Bronchial epithelial cell (primary cell): ENCODE data around the gene NOL4. TPM values are rescaled to one million over a fixed set of nuclear protein-coding genes. Genes with fewer than 3 reads are reported as not detected.

Source experiments
- DNase-seq: peaks from one replicate; pipeline ENCODE4 v3.0.0-alpha.2; 2010; ENCODE audit warnings: low read depth
- FAIRE-seq: peaks from 2 replicates; lab custom pipeline; 2011; peaks lifted over from hg19 to GRCh38; lab: Jason Lieb, UNC
- H3K27me3 ChIP-seq: 2 replicates; pipeline ENCODE4 v1.5.1; 2011; ENCODE audit warnings: low read length; ENCODE audit not compliant: control insufficient read depth, insufficient read depth
- H3K36me3 ChIP-seq: 2 replicates; pipeline ENCODE4 v1.5.1; 2011; ENCODE audit warnings: low read length; ENCODE audit not compliant: control insufficient read depth, insufficient read depth
- H3K4me3 ChIP-seq: 2 replicates; pipeline ENCODE4 v1.5.1; 2011; ENCODE audit warnings: mild to moderate bottlenecking, low read depth, low read length, control low read depth
- CTCF ChIP-seq: IDR thresholded peaks from 2 replicates; pipeline ENCODE4 v1.5.1; 2011; ENCODE audit warnings: mild to moderate bottlenecking, moderate library complexity, low read length, control low read depth, inconsistent platforms; ENCODE audit not compliant: insufficient read depth, severe bottlenecking
- total RNA-seq: library from RNA; depleted of rRNA; stranded (reverse); fragments of >200 nt; gene quantifications from 2 replicates; pipeline ENCODE4 v1.2.1, GENCODE V29; 2014

NOL4 gene
- total RNA-seq, 1 donor from 2014 or later: not detected

- H3K36me3 ChIP-seq: no peaks in the 10 kb centered on the region
- DNase-seq (no peak), FAIRE-seq (no peak)
- no peak overlapping the region for H3K4me3 ChIP-seq
- H3K27me3 ChIP-seq: no peaks in the 10 kb centered on the region
- TF ChIP-seq CTCF: no peak
Measured at GRCh38 chr18:34196256-34196655, 28.5 kb downstream of the NOL4 start.

GRCh38 chr18:34194239-34194638 is 30.5 kb downstream of the NOL4 start:
- no peak for FAIRE-seq
- Histone ChIP-seq H3K27me3 (no peaks in the 10 kb centered on the region), H3K4me3 (no peak overlapping the region), H3K36me3 (no peaks in the 10 kb centered on the region)
- TF ChIP-seq CTCF: no peak
- no peak for DNase-seq

GRCh38 chr18:34189656-34190435 is 34.9 kb downstream of the NOL4 start:
- DNase-seq: no peak
- H3K27me3 ChIP-seq: no peaks in the 10 kb centered on the region
- no peaks in the 10 kb centered on the region for H3K36me3 ChIP-seq
- TF ChIP-seq CTCF: no peak
- FAIRE-seq: no peak
- H3K4me3 ChIP-seq: no peak overlapping the region
